ENCODE data around the gene RNF223.
"Not testable (repeated sequence)": the region's sequence is repeated elsewhere in the genome, so short reads cannot be mapped to it uniquely, and the experiment has no call there.

The RNF223 gene

GRCh38 chr1:1071486-1072298 is 2.4 kb downstream of the RNF223 start:
- DNase-seq = no peak

- DNase-seq = no peak
These were observed 4.1 kb downstream of the RNF223 start for GRCh38 chr1:1069711-1070676.

GRCh38 chr1:1069056-1069710 is 4.9 kb downstream of the RNF223 start:
- DNase-seq = peak; percentile 33

GRCh38 chr1:1068517-1069055 is 5.5 kb downstream of the RNF223 start:
- DNase-seq = no peak

- DNase-seq = no peak
These were observed 6.1 kb downstream of the RNF223 start for GRCh38 chr1:1067860-1068516.

GRCh38 chr1:1067284-1067859 is 6.7 kb downstream of the RNF223 start:
- no peak for DNase-seq

GRCh38 chr1:1066403-1067283 is 7.5 kb downstream of the RNF223 start:
- DNase-seq = no peak

- not testable (repeated sequence) for DNase-seq
These were observed 8.2 kb downstream of the RNF223 start for GRCh38 chr1:1065940-1066304.

- no peak for DNase-seq
These were observed 8.7 kb downstream of the RNF223 start for GRCh38 chr1:1065265-1065939.

- peak; percentile 67 for DNase-seq
These were observed 9.9 kb downstream of the RNF223 start for GRCh38 chr1:1063945-1064831.

GRCh38 chr1:1063261-1063944 is 10.7 kb downstream of the RNF223 start:
- DNase-seq = no peak

- no peak for DNase-seq
These were observed 11.6 kb downstream of the RNF223 start for GRCh38 chr1:1062348-1063163.

- no peak for DNase-seq
These were observed 12.3 kb downstream of the RNF223 start for GRCh38 chr1:1061682-1062345.

- no peak for DNase-seq
These were observed 13.7 kb downstream of the RNF223 start for GRCh38 chr1:1060281-1061000.

GRCh38 chr1:1059494-1060280 is 14.4 kb downstream of the RNF223 start:
- peak; percentile 68 for DNase-seq

Data from fibroblast of skin of abdomen (primary cell).